SK-N-MC (cell line): ENCODE measurements around the gene CTNNA2.

Source experiments
- EZH2 ChIP-seq: fragments of 200-600 bp; sonication (generic); IDR thresholded peaks from one replicate; pipeline ENCODE4 v1.6.1; 2017; ENCODE audit warnings: antibody characterized with exemption
- FOXP2 ChIP-seq: optimal IDR thresholded peaks from 2 replicates; pipeline ENCODE3; 2011; ENCODE audit warnings: mild to moderate bottlenecking, moderate library complexity; ENCODE audit not compliant: insufficient read depth; ENCODE audit errors: extremely low read length, control extremely low read depth
- POLR2AphosphoS5 ChIP-seq: IDR thresholded peaks from 2 replicates; pipeline ENCODE4 v1.6.1; 2012; ENCODE audit warnings: mild to moderate bottlenecking, low read depth, low read length, borderline replicate concordance

DNA sequence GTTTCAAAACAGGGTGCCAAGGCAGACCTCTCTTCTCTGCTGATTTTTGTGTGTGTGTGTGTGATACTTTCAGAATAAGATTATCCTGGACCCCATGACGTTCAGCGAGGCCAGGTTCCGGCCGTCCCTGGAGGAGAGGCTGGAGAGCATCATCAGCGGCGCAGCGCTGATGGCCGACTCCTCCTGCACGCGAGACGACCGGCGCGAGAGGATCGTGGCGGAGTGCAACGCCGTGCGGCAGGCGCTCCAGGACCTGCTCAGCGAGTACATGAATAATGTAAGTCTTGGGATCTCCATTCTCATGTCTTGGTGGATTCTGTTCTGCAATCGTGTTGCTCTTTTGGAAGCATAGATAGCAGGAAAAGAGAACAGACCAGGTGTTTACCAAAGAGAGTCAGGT lies 396.7 kb downstream of the CTNNA2 start:
- TF ChIP-seq EZH2: no peak
- no peak for TF ChIP-seq POLR2AphosphoS5
- no peak for TF ChIP-seq FOXP2
